C4-2B (cell line): ENCODE measurements around the gene CPE.

Source experiments
- CTCF ChIP-seq: fragments of 450-650 bp; conservative IDR thresholded peaks from 2 replicates; pipeline ENCODE4 v1.5.1; 2017; ENCODE audit warnings: mild to moderate bottlenecking
- ZFX ChIP-seq: fragments of 450-650 bp; IDR thresholded peaks from 2 replicates; pipeline ENCODE4 v1.6.1; 2017

DNA sequence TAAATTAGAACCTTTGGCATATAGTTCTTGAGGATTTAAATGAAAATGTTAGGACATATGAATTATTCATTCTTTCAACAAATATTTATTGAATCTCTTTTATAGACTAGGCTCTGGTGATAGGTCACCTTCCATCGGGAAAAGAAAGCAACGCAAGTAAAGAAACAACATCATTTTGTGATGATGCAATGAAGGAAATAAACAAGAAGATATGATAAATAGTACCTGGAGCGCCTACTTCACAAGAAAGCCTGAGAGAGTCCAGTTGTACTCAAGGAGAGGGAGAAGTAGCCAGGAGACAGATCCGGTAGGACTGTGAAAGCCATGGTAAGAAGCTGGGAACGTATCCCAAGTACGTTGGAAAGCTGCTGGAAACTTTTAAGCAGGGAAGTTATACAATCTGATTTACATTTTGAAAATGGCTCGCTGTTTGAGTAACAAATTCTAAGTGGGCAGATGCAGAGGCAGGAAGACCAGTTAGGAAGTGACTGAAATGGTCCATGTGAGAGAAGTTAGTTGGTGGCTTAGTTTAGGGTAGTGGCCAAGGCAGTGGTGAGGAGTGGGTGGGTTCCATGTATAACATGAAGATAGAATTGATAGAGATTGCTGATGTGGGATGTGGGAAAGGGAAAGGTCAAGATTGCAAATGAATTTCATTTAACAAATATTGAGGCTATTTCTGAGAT, 17.7 kb upstream of the CPE start:
- TF ChIP-seq CTCF (no peak), ZFX (no peak)
